Measurements from ENCODE around the gene TRERF1. TPM values are rescaled to one million over a fixed set of nuclear protein-coding genes. Genes with fewer than 3 reads are reported as not detected.

TRERF1 gene
- total RNA-seq, 5 donors from 2014 or later (not counting 1 experiment from before 2014, with no cell fraction given) = 20.5 to 52.2 (median 25.6) TPM

GRCh38 chr6:42349753-42350511, 101.8 kb downstream of the TRERF1 start:
- Mint-ChIP-seq H3K9me3 (no peaks in the 10 kb centered on the region), H3K4me3 (no peak overlapping the region), H3K4me1 (peaks cover 22 to 34% (median 26%) of the 10 kb centered on the region in 3 donors), H3K36me3 (peaks cover 16% of the 10 kb centered on the region), H3K27me3 (no peaks in the 10 kb centered on the region), H3K27ac (no peak overlapping the region)
- no peaks in the 10 kb centered on the region for H3K9me3 ChIP-seq
- ChIA-PET CTCF (interaction anchor here in 1 of 2 donors (0.6 kb wide), 1 partner anchor 747 kb away, joined by 3 read pairs; no protein-coding TSS in a partner anchor), POLR2A (no interaction called here)
- no peak for DNase-seq
- no peaks in the 10 kb centered on the region for H3K27me3 ChIP-seq (replicated peaks in 1 of 2; ENCODE audit: control insufficient read depth in 2 of 2, extremely low read depth in 1 of 2, insufficient read depth in 2 of 2, low read length in 1 of 2)
- no peaks in the 10 kb centered on the region for H3K36me3 ChIP-seq (ENCODE audit: control insufficient read depth in 2 of 2, extremely low read depth in 1 of 2, insufficient read depth in 1 of 2, low read length in 1 of 2)
- WGBS (ENCODE audit: insufficient coverage) = 100% methylated on average over 5 of the region's 10 CpGs
- H3K27ac ChIP-seq (ENCODE audit: low read length) = no peak overlapping the region
- ATAC-seq (replicated peaks in 1 of 4) = no peak
- peaks cover 0 to 12% of the 10 kb centered on the region in 2 experiments for H3K4me1 ChIP-seq (ENCODE audit: control insufficient read depth in 1 of 2, extremely low read depth in 1 of 2, insufficient read depth in 2 of 2, low read length in 2 of 2)
- no peak overlapping the region for H3K4me3 ChIP-seq (ENCODE audit: control insufficient read depth in 1 of 2, extremely low read depth in 1 of 2, low read length in 1 of 2)

DNA sequence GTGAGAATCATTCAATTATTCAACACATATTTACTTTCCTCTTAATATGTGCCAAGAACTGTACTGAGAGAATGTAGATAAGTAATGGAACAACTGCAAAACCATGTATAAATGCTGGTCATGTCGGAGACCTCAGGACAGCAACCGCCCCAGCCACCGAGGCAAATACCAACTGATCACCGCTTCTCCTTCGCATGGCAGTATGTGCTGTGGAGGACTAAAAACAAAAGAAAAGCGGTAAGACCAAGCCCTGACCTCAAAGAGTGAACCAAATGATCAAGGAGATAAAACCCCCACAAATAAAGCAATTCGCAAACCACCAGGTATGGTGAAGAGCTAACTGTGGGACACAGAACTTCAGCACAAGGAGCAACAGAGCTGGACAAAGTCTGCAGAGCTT, 104.3 kb downstream of the TRERF1 start:
- Mint-ChIP-seq H3K27ac (no peak overlapping the region), H3K9me3 (no peaks in the 10 kb centered on the region), H3K4me3 (no peak overlapping the region), H3K36me3 (peaks cover 27% of the 10 kb centered on the region), H3K27me3 (no peaks in the 10 kb centered on the region), H3K4me1 (peaks cover 32 to 48% (median 44%) of the 10 kb centered on the region in 3 donors)
- DNase-seq = no peak
- Histone ChIP-seq H3K4me3 (ENCODE audit: control insufficient read depth in 1 of 2, extremely low read depth in 1 of 2, low read length in 1 of 2) (no peak overlapping the region), H3K4me1 (ENCODE audit: control insufficient read depth in 1 of 2, extremely low read depth in 1 of 2, insufficient read depth in 2 of 2, low read length in 2 of 2) (peaks cover 0 to 14% of the 10 kb centered on the region in 2 experiments), H3K9me3 (no peaks in the 10 kb centered on the region), H3K27me3 (replicated peaks in 1 of 2; ENCODE audit: control insufficient read depth in 2 of 2, extremely low read depth in 1 of 2, insufficient read depth in 2 of 2, low read length in 1 of 2) (no peaks in the 10 kb centered on the region), H3K36me3 (ENCODE audit: control insufficient read depth in 2 of 2, extremely low read depth in 1 of 2, insufficient read depth in 1 of 2, low read length in 1 of 2) (no peaks in the 10 kb centered on the region), H3K27ac (ENCODE audit: low read length) (no peak overlapping the region)
- ATAC-seq (replicated peaks in 1 of 4) = no peak
- CTCF ChIA-PET = no interaction called here
- POLR2A ChIA-PET = no interaction called here
- no CpG with 5 or more reads among the region's 7 CpGs for WGBS (ENCODE audit: insufficient coverage)

DNA sequence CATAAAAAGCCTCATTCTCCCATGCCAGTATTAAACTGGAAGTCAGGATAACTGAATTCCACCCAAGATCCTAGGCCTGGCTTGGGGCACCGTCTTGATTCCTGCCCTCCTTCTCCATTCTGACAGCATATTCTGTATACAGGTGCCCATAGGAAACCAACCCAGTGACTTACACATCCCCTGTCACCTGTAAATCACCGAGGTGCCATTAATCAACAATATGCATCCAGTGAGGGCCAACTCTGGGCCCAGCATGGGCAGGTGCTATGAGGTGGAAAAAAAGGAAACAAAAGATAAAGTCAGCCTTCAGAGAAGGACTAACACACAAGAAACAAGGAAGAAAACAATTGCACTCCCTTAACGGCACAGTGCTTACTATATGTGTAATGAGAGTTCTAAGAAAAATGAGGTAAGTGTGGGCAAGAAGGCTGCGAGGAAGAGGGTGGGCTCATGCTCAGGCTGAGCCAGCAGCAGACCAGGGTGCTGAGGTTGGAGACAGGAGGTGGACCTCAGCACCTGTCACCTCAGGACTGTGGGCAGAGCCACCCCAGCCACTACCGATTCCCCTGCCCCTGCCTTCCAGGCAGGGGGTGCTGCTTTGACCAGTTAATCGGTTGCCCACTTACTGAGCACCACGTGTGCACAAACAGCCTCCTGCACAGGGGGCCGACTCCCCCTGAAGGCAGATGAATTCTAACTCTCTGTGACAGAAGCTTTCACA, 105.9 kb downstream of the TRERF1 start:
- 62% methylated on average over 7 of the region's 8 CpGs for WGBS (ENCODE audit: insufficient coverage)
- H3K4me1 Mint-ChIP-seq = peaks cover 38 to 52% (median 52%) of the 10 kb centered on the region in 3 donors
- DNase-seq = no peak

DNA sequence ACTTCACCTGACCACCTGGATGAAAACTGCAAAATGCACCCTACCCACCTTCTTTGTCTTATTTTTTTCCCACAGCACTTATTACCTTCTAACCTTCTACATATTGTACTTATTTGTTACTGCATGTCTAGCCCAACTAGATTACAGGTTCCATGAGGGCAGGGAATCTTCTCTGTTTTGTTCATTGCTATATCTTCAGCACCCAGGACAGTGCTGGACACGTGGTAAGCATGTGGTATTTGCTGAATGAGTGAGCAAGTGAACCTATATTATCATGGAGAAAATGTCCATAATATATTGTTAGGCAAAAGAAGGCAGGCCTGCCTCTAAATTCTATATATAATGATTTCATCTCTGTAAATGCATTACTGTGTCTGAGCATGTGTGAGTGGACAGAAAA, 107.0 kb downstream of the TRERF1 start:
- H3K36me3 ChIP-seq (ENCODE audit: control insufficient read depth in 2 of 2, extremely low read depth in 1 of 2, insufficient read depth in 1 of 2, low read length in 1 of 2) = no peaks in the 10 kb centered on the region
- CTCF ChIA-PET = no interaction called here
- Mint-ChIP-seq H3K27me3 (no peaks in the 10 kb centered on the region), H3K4me1 (peaks cover 48 to 62% (median 58%) of the 10 kb centered on the region in 3 donors), H3K27ac (no peak overlapping the region), H3K36me3 (peaks cover 16% of the 10 kb centered on the region), H3K4me3 (no peak overlapping the region), H3K9me3 (no peaks in the 10 kb centered on the region)
- H3K4me3 ChIP-seq (ENCODE audit: control insufficient read depth in 1 of 2, extremely low read depth in 1 of 2, low read length in 1 of 2) = no peak overlapping the region
- POLR2A ChIA-PET = no interaction called here
- no peak for ATAC-seq (replicated peaks in 1 of 4)
- H3K9me3 ChIP-seq = no peaks in the 10 kb centered on the region
- WGBS (ENCODE audit: insufficient coverage) = no CpG with 5 or more reads among the region's 1 CpG
- H3K4me1 ChIP-seq (ENCODE audit: control insufficient read depth in 1 of 2, extremely low read depth in 1 of 2, insufficient read depth in 2 of 2, low read length in 2 of 2) = peaks cover 0 to 20% of the 10 kb centered on the region in 2 experiments
- H3K27ac ChIP-seq (ENCODE audit: low read length) = no peak overlapping the region
- H3K27me3 ChIP-seq (replicated peaks in 1 of 2; ENCODE audit: control insufficient read depth in 2 of 2, extremely low read depth in 1 of 2, insufficient read depth in 2 of 2, low read length in 1 of 2) = no peaks in the 10 kb centered on the region
- DNase-seq = no peak

More for the DNA sequence above, 105.9 kb downstream of the TRERF1 start:
- H3K4me3 ChIP-seq (ENCODE audit: control insufficient read depth in 1 of 2, extremely low read depth in 1 of 2, low read length in 1 of 2) = no peak overlapping the region
- peak overlapping the region in 1 of 3 donors; percentile 1 for H3K4me3 Mint-ChIP-seq
- no peaks in the 10 kb centered on the region for H3K9me3 Mint-ChIP-seq
- H3K9me3 ChIP-seq = no peaks in the 10 kb centered on the region
- H3K4me1 ChIP-seq (ENCODE audit: control insufficient read depth in 1 of 2, extremely low read depth in 1 of 2, insufficient read depth in 2 of 2, low read length in 2 of 2) = peaks cover 0 to 18% of the 10 kb centered on the region in 2 experiments
- peak overlapping the region; percentile 63 to 74 for H3K27ac Mint-ChIP-seq
- POLR2A ChIA-PET = interaction anchor here in 1 of 2 donors (0.5 kb wide), 1 partner anchor 476 kb away, joined by 3 read pairs; no protein-coding TSS in a partner anchor
- H3K27me3 ChIP-seq (replicated peaks in 1 of 2; ENCODE audit: control insufficient read depth in 2 of 2, extremely low read depth in 1 of 2, insufficient read depth in 2 of 2, low read length in 1 of 2) = no peaks in the 10 kb centered on the region
- no peak overlapping the region for H3K27ac ChIP-seq (ENCODE audit: low read length)
- H3K36me3 ChIP-seq (ENCODE audit: control insufficient read depth in 2 of 2, extremely low read depth in 1 of 2, insufficient read depth in 1 of 2, low read length in 1 of 2) = no peaks in the 10 kb centered on the region
- H3K36me3 Mint-ChIP-seq = peaks cover 22% of the 10 kb centered on the region
- CTCF ChIA-PET = no interaction called here
- H3K27me3 Mint-ChIP-seq = no peaks in the 10 kb centered on the region
- peak in 2 of 4 experiments; percentile 54 to 76 for ATAC-seq (replicated peaks in 1 of 4)

DNA sequence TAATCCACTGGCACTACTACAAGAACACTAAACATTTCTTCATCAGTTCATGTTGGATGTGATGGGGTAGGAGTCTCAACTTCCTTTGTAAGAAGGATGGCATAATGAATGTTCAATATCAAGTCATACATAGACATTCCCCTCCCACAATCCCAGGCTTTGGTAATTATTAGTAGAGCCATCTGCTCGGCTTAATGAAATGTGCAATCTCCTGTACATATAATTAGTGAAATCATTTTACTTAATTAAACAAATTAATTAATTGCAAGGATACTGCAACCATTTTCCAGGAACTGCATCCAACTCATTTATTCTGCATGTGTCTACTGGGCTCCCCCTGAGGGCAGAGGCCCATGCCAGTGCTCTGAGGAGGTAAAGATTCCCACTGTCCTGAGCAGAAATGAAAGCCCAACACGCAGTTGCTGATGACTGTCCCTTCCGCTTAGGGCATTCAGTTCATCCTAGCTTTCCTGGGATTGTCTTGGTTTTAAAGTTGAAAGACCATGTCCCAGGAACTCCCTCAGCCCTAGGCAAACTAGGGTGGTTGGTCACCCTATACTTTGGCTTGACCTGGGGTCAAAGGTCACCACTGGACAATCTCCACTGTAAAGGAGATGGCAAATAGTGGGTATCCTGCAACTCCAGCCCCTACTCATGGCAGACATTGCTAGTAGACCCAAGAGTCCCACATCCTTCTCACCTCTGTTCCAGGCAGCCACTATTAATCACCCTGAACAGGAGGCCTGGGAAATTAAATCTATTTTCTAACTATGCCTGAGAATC, 109.8 kb downstream of the TRERF1 start:
- ChIA-PET CTCF (interaction anchor here in 1 of 2 donors (0.6 kb wide), 1 partner anchor 364 kb away, joined by 3 read pairs; no protein-coding TSS in a partner anchor), POLR2A (interaction anchor here in 1 of 2 donors (0.6 kb wide), 1 partner anchor 97 kb away, joined by 3 read pairs; no protein-coding TSS in a partner anchor)
- Histone ChIP-seq H3K4me1 (ENCODE audit: control insufficient read depth in 1 of 2, extremely low read depth in 1 of 2, insufficient read depth in 2 of 2, low read length in 2 of 2) (peaks cover 0 to 28% of the 10 kb centered on the region in 2 experiments), H3K4me3 (ENCODE audit: control insufficient read depth in 1 of 2, extremely low read depth in 1 of 2, low read length in 1 of 2) (no peak overlapping the region), H3K36me3 (ENCODE audit: control insufficient read depth in 2 of 2, extremely low read depth in 1 of 2, insufficient read depth in 1 of 2, low read length in 1 of 2) (no peaks in the 10 kb centered on the region), H3K27me3 (replicated peaks in 1 of 2; ENCODE audit: control insufficient read depth in 2 of 2, extremely low read depth in 1 of 2, insufficient read depth in 2 of 2, low read length in 1 of 2) (no peaks in the 10 kb centered on the region), H3K9me3 (no peaks in the 10 kb centered on the region), H3K27ac (ENCODE audit: low read length) (no peak overlapping the region)
- no CpG with 5 or more reads among the region's 3 CpGs for WGBS (ENCODE audit: insufficient coverage)
- no peaks in the 10 kb centered on the region for H3K27me3 Mint-ChIP-seq
- H3K4me1 Mint-ChIP-seq = peaks cover 59 to 77% (median 66%) of the 10 kb centered on the region in 3 donors
- H3K36me3 Mint-ChIP-seq = peaks cover 20% of the 10 kb centered on the region
- H3K4me3 Mint-ChIP-seq = no peak overlapping the region
- no peak for ATAC-seq (replicated peaks in 1 of 4)
- DNase-seq = no peak
- H3K27ac Mint-ChIP-seq = no peak overlapping the region
- H3K9me3 Mint-ChIP-seq = no peaks in the 10 kb centered on the region

DNA sequence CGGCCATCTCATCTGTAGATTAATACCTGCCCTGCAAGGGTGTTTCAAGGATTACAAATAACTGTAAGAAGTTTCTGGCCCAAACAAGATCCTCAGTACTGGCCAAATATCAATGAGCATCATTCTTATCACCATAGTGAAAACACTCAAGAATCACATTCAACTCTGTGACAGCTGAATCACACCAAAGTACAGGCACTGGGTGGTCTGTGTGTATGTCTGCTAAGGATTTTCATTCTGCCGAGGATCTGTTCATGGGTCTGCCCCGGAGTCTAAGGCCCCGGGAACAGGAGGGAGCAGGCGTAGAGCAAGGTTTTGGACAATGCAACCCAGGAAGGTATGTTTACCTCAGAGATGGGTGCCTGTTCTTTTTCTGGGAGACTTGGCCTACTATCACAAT, 110.5 kb downstream of the TRERF1 start:
- POLR2A ChIA-PET = no interaction called here
- no peak overlapping the region for H3K4me3 Mint-ChIP-seq
- ATAC-seq (replicated peaks in 1 of 4) = no peak
- no peak overlapping the region for H3K27ac ChIP-seq (ENCODE audit: low read length)
- H3K27me3 Mint-ChIP-seq = no peaks in the 10 kb centered on the region
- H3K4me1 Mint-ChIP-seq = peaks cover 63 to 78% (median 71%) of the 10 kb centered on the region in 3 donors
- DNase-seq = no peak
- no peaks in the 10 kb centered on the region for H3K9me3 ChIP-seq
- no peaks in the 10 kb centered on the region for H3K9me3 Mint-ChIP-seq
- H3K27ac Mint-ChIP-seq = peak overlapping the region; percentile 31 to 34
- CTCF ChIA-PET = no interaction called here
- no peak overlapping the region for H3K4me3 ChIP-seq (ENCODE audit: control insufficient read depth in 1 of 2, extremely low read depth in 1 of 2, low read length in 1 of 2)
- peaks cover 25% of the 10 kb centered on the region for H3K36me3 Mint-ChIP-seq
- peaks cover 0 to 26% of the 10 kb centered on the region in 2 experiments for H3K4me1 ChIP-seq (ENCODE audit: control insufficient read depth in 1 of 2, extremely low read depth in 1 of 2, insufficient read depth in 2 of 2, low read length in 2 of 2)
- peaks cover 0 to 4% of the 10 kb centered on the region in 2 donors for H3K36me3 ChIP-seq (ENCODE audit: control insufficient read depth in 2 of 2, extremely low read depth in 1 of 2, insufficient read depth in 1 of 2, low read length in 1 of 2)
- 98% methylated on average over 5 of the region's 5 CpGs for WGBS (ENCODE audit: insufficient coverage)
- H3K27me3 ChIP-seq (replicated peaks in 1 of 2; ENCODE audit: control insufficient read depth in 2 of 2, extremely low read depth in 1 of 2, insufficient read depth in 2 of 2, low read length in 1 of 2) = no peaks in the 10 kb centered on the region
